H1 (cell line): ENCODE data around the gene RIPK4. TPM values are rescaled to one million over a fixed set of nuclear protein-coding genes. Genes with fewer than 3 reads are reported as not detected.

ENCODE experiments used
- CTCF ChIA-PET: fragments of 300-600 bp; sonication (Branson Sonifier 250); formaldehyde crosslinking; loops from one replicate; lab custom pipeline; 2021; ENCODE audit not compliant: partially characterized antibody; lab: Charles Lee
- POLR2A ChIA-PET: fragments of 300-600 bp; sonication (Branson Sonifier 250); formaldehyde crosslinking; loops from one replicate; lab custom pipeline; 2021; ENCODE audit warnings: inconsistent platforms; ENCODE audit not compliant: partially characterized antibody; lab: Charles Lee
- DNase-seq, 2 experiments: peaks; one replicate each; pipeline versions ENCODE4 v3.0.0 to v3.0.0-alpha.2; 2010 to 2022; ENCODE audit warnings: low spot score in 2 of 2, low read depth in 1 of 2, mixed read lengths in 1 of 2
- FAIRE-seq: peaks from 2 replicates; lab custom pipeline; 2011; peaks lifted over from hg19 to GRCh38; lab: Jason Lieb, UNC
- H2AFZ ChIP-seq: 2 replicates; pipeline ENCODE4 v1.8.1; 2012; ENCODE audit warnings: low read length, inconsistent platforms
- H2AK5ac ChIP-seq: 2 replicates; pipeline ENCODE4 v1.6.1; 2013; ENCODE audit warnings: low read depth, low read length
- H2BK120ac ChIP-seq: replicated peaks from 2 replicates; pipeline ENCODE3; 2013; ENCODE audit warnings: low read depth, low read length, inconsistent platforms
- H2BK12ac ChIP-seq: 2 replicates; pipeline ENCODE4 v1.6.1; 2013; ENCODE audit warnings: low read depth, low read length
- H2BK15ac ChIP-seq: 2 replicates; pipeline ENCODE4 v1.6.1; 2013; ENCODE audit warnings: low read length
- H2BK20ac ChIP-seq: 2 replicates; pipeline ENCODE4 v1.6.1; 2013; ENCODE audit warnings: low read length
- H2BK5ac ChIP-seq: 2 replicates; pipeline ENCODE4 v1.6.1; 2013; ENCODE audit warnings: low read depth, low read length
- H3K14ac ChIP-seq: 2 replicates; pipeline ENCODE4 v1.6.1; 2013; ENCODE audit warnings: inconsistent platforms; ENCODE audit not compliant: insufficient read length
- H3K18ac ChIP-seq: 2 replicates; pipeline ENCODE4 v1.6.1; 2013; ENCODE audit warnings: low read length; ENCODE audit errors: extremely low read depth
- H3K23ac ChIP-seq: 2 replicates; pipeline ENCODE4 v1.6.1; 2013; ENCODE audit warnings: inconsistent platforms; ENCODE audit not compliant: insufficient read length
- H3K23me2 ChIP-seq: 2 replicates; pipeline ENCODE4 v1.6.1; 2013; ENCODE audit warnings: low read depth, low read length
- H3K27ac ChIP-seq: 2 replicates; pipeline ENCODE4 v1.6.1; 2011; ENCODE audit warnings: low read depth, low read length, inconsistent platforms
- H3K27me3 ChIP-seq, 4 experiments: replicated peaks in 1 of 4; 1 replicate in 1 of 4; 2 replicates in 3 of 4; pipeline versions ENCODE4 v1.6.1 to v1.8.1; 2011 to 2013; ENCODE audit warnings: low read length in 3 of 4, mild to moderate bottlenecking in 3 of 4, inconsistent platforms in 2 of 4, mixed read lengths in 2 of 4, moderate library complexity in 1 of 4; ENCODE audit not compliant: control insufficient read depth in 3 of 4, insufficient read depth in 3 of 4; ENCODE audit errors: extremely low read depth in 1 of 4
- H3K36me3 ChIP-seq, 4 experiments: 2 replicates each; pipeline versions ENCODE4 v1.6.1 to v1.8.1; 2011 to 2013; ENCODE audit warnings: mild to moderate bottlenecking in 4 of 4, low read length in 3 of 4, moderate library complexity in 2 of 4, control low read depth in 1 of 4, inconsistent platforms in 1 of 4; ENCODE audit not compliant: insufficient read depth in 4 of 4, control insufficient read depth in 2 of 4
- H3K4ac ChIP-seq: replicated peaks from 2 replicates; pipeline ENCODE3; 2013; ENCODE audit warnings: low read length, low read depth, mixed read lengths, inconsistent platforms; ENCODE audit not compliant: insufficient read length
- H3K4me1 ChIP-seq, 4 experiments: replicated peaks in 1 of 4; 1 replicate in 1 of 4; 2 replicates in 3 of 4; pipeline versions ENCODE4 v1.6.1 to v1.8.1; 2011 to 2013; ENCODE audit warnings: low read length in 3 of 4, inconsistent platforms in 2 of 4, mixed read lengths in 1 of 4; ENCODE audit not compliant: insufficient read depth in 4 of 4, control insufficient read depth in 3 of 4
- H3K4me2 ChIP-seq, 2 experiments: 2 replicates each; pipeline versions ENCODE4 v1.6.1 to v1.8.1; 2011 to 2013; ENCODE audit warnings: low read depth in 2 of 2, low read length in 2 of 2, control low read depth in 1 of 2, inconsistent platforms in 1 of 2, mild to moderate bottlenecking in 1 of 2; ENCODE audit not compliant: insufficient read depth in 1 of 2
- H3K4me3 ChIP-seq, 4 experiments: fragments of 200-600, 300-600 bp in 1 of 4; sonication (generic), shearing (Covaris generic), sonication (Bioruptor Twin) in 1 of 4; 2 replicates each; pipeline versions ENCODE4 v1.5.1 to v1.8.1; 2011 to 2016; ENCODE audit warnings: low read length in 4 of 4, low read depth in 3 of 4, control low read depth in 2 of 4, inconsistent platforms in 2 of 4, mild to moderate bottlenecking in 2 of 4, mixed read lengths in 1 of 4, moderate library complexity in 1 of 4; ENCODE audit not compliant: insufficient read depth in 2 of 4; ENCODE audit errors: extremely low read depth in 1 of 4
- H3K56ac ChIP-seq: replicated peaks from 2 replicates; pipeline ENCODE3; 2013; ENCODE audit warnings: low read depth, mild to moderate bottlenecking, mixed read lengths, low read length, inconsistent platforms; ENCODE audit not compliant: insufficient read length
- H3K79me1 ChIP-seq: 2 replicates; pipeline ENCODE4 v1.6.1; 2013; ENCODE audit warnings: low read depth, low read length, control low read depth
- H3K79me2 ChIP-seq, 2 experiments: 2 replicates each; pipeline versions ENCODE4 v1.6.1 to v1.8.1; 2012 to 2013; ENCODE audit warnings: low read length in 2 of 2, mild to moderate bottlenecking in 2 of 2, inconsistent platforms in 1 of 2; ENCODE audit not compliant: insufficient read depth in 2 of 2, control insufficient read depth in 1 of 2
- H3K9ac ChIP-seq, 4 experiments: replicated peaks in 1 of 4; 1 replicate in 1 of 4; 2 replicates in 3 of 4; pipeline versions ENCODE4 v1.6.1 to v1.8.1; 2011 to 2013; ENCODE audit warnings: low read depth in 3 of 4, low read length in 3 of 4, control low read depth in 2 of 4, mild to moderate bottlenecking in 2 of 4, moderate library complexity in 2 of 4, inconsistent platforms in 1 of 4; ENCODE audit errors: extremely low read depth in 1 of 4
- H3K9me3 ChIP-seq, 2 experiments: 2 replicates each; pipeline versions ENCODE4 v1.6.1 to v1.8.1; 2012 to 2013; ENCODE audit warnings: mild to moderate bottlenecking in 2 of 2, moderate library complexity in 2 of 2, control low read depth in 1 of 2, inconsistent platforms in 1 of 2, low read depth in 1 of 2, low read length in 1 of 2, mixed read lengths in 1 of 2; ENCODE audit not compliant: insufficient read depth in 2 of 2
- H4K20me1 ChIP-seq, 2 experiments: replicated peaks in 1 of 2; 2 replicates each; pipeline versions ENCODE3 to v1.8.1; 2011 to 2013; ENCODE audit warnings: inconsistent platforms in 2 of 2, low read length in 2 of 2, mild to moderate bottlenecking in 1 of 2; ENCODE audit not compliant: insufficient read depth in 2 of 2, control insufficient read depth in 1 of 2
- H4K5ac ChIP-seq: 2 replicates; pipeline ENCODE4 v1.6.1; 2013; ENCODE audit warnings: low read length, low read depth, mixed read lengths, inconsistent platforms; ENCODE audit not compliant: insufficient read length
- H4K8ac ChIP-seq: 2 replicates; pipeline ENCODE4 v1.8.0; 2013; ENCODE audit warnings: mild to moderate bottlenecking, moderate library complexity, low read length, inconsistent platforms; ENCODE audit not compliant: insufficient read depth; ENCODE audit errors: extremely low read depth
- H4K91ac ChIP-seq: replicated peaks from 2 replicates; pipeline ENCODE3; 2013; ENCODE audit warnings: low read length, mixed read lengths, inconsistent platforms; ENCODE audit not compliant: insufficient read length
- BCL11A ChIP-seq, 2 experiments: IDR thresholded peaks; one replicate each; pipeline ENCODE4 v1.6.1; 2011; ENCODE audit warnings: low read depth in 2 of 2, low read length in 2 of 2, mild to moderate bottlenecking in 2 of 2
- CEBPB ChIP-seq: IDR thresholded peaks from 2 replicates; pipeline ENCODE4 v1.6.1; 2012; ENCODE audit warnings: low read depth, low read length
- CHD2 ChIP-seq: IDR thresholded peaks from 2 replicates; pipeline ENCODE4 v1.6.1; 2012; ENCODE audit warnings: low read length, improper control_type of control experiment
- EGR1 ChIP-seq: IDR thresholded peaks from 2 replicates; pipeline ENCODE4 v1.6.1; 2011; ENCODE audit warnings: low read depth, low read length, borderline replicate concordance
- FOSL1 ChIP-seq: IDR thresholded peaks from 2 replicates; pipeline ENCODE4 v1.6.1; 2011; ENCODE audit warnings: mild to moderate bottlenecking, low read depth, low read length, moderate library complexity; ENCODE audit not compliant: insufficient read depth
- JUND ChIP-seq: IDR thresholded peaks from 2 replicates; pipeline ENCODE4 v1.6.1; 2011; ENCODE audit warnings: mild to moderate bottlenecking, improper control_type of control experiment, low read length
- NANOG ChIP-seq: IDR thresholded peaks from 2 replicates; pipeline ENCODE4 v1.6.1; 2011; ENCODE audit warnings: low read length, low read depth, mild to moderate bottlenecking, inconsistent platforms; ENCODE audit not compliant: insufficient read depth, poor library complexity, severe bottlenecking
- POU5F1 ChIP-seq: IDR thresholded peaks from 2 replicates; pipeline ENCODE4 v1.6.1; 2011; ENCODE audit warnings: low read depth, mild to moderate bottlenecking, low read length, moderate library complexity
- RBBP5 ChIP-seq: IDR thresholded peaks from 2 replicates; pipeline ENCODE4 v1.7.1; 2012; ENCODE audit warnings: low read depth, mild to moderate bottlenecking, inconsistent platforms, low read length, moderate library complexity, borderline replicate concordance
- SIN3A ChIP-seq, 2 experiments: IDR thresholded peaks in 1 of 2; conservative IDR thresholded peaks in 1 of 2; 2 replicates each; pipeline ENCODE4 v1.6.1; 2011 to 2012; ENCODE audit warnings: low read length in 2 of 2, improper control_type of control experiment in 1 of 2, low read depth in 1 of 2, mild to moderate bottlenecking in 1 of 2
- SIX5 ChIP-seq: IDR thresholded peaks from 2 replicates; pipeline ENCODE4 v1.6.1; 2011; ENCODE audit warnings: mild to moderate bottlenecking, low read depth, low read length
- SP4 ChIP-seq: IDR thresholded peaks from 2 replicates; pipeline ENCODE4 v1.6.1; 2012; ENCODE audit warnings: low read length, inconsistent platforms
- TCF12 ChIP-seq: IDR thresholded peaks from 2 replicates; pipeline ENCODE4 v1.6.1; 2011; ENCODE audit warnings: low read depth, mild to moderate bottlenecking, low read length
- TEAD4 ChIP-seq: IDR thresholded peaks from 2 replicates; pipeline ENCODE4 v1.6.1; 2012; ENCODE audit warnings: low read depth, low read length, inconsistent platforms, mixed read lengths
- ZNF274 ChIP-seq: IDR thresholded peaks from 2 replicates; pipeline ENCODE4 v1.7.0; 2012; ENCODE audit warnings: low read length, borderline replicate concordance; ENCODE audit errors: extremely low read depth
- WGBS, 2 experiments: shearing (Covaris generic) in 1 of 2; methylation state at CpG; one replicate each; pipeline versions ENCODE4 v1.1.6 to v1.1.7; 2013 to 2015; ENCODE audit warnings: low lambda C conversion rate in 2 of 2, mixed read lengths in 2 of 2, inconsistent platforms in 1 of 2, low coverage in 1 of 2, missing lambda C conversion rate in 1 of 2; ENCODE audit not compliant: insufficient replicate concordance in 2 of 2, insufficient coverage in 1 of 2, insufficient read length in 1 of 2; ENCODE audit errors: extremely low coverage in 1 of 2, missing lambda C conversion rate in 1 of 2; 5-methylcytosine and 5-hydroxymethylcytosine counted together
- polyA plus RNA-seq, 7 experiments: library from polyadenylated mRNA; depleted of rRNA in 3 of 7; stranded (reverse) in 5 of 7; unstranded in 2 of 7; fragments of >200 nt in 5 of 7; fragments of 200-250 nt in 2 of 7; gene quantifications; 1 replicate in 5 of 7; 2 replicates in 1 of 7; 4 replicates in 1 of 7; pipeline versions ENCODE4 v1.2.1 to v1.2.3, GENCODE V29; 2011 to 2013; ENCODE audit warnings: missing spikeins in 2 of 7, mixed read lengths in 2 of 7
- total RNA-seq: library from RNA; stranded (reverse); fragmentation: NEBNext Ultra II Directional; extraction: Animal tissue kit (Norgen Biotek cat#: 25700); gene quantifications from 2 replicates; pipeline ENCODE4 v1.2.1, GENCODE V29; 2021

Gene RIPK4
- total and polyA plus RNA-seq, 2 of the 8 experiments (the other 6 are each of a cell fraction or from before 2014, with no cell fraction given): 2.7 to 5.6 TPM

- WGBS, 2 experiments: 85% methylated on average over 15 of the region's 15 CpGs; no CpG with 5 or more reads in 1 of the 2 experiments
- no peak overlapping the region for H4K8ac ChIP-seq
- H3K79me2 ChIP-seq: no peaks in the 10 kb centered on the region
- H4K20me1 ChIP-seq: no peaks in the 10 kb centered on the region
- H3K9me3 ChIP-seq: no peaks in the 10 kb centered on the region
- H3K23ac ChIP-seq: no peak overlapping the region
- H3K9ac ChIP-seq: no peak overlapping the region
- H3K4ac ChIP-seq: no peak overlapping the region
- H4K91ac ChIP-seq: no peak overlapping the region
- FAIRE-seq: no peak
- no peak overlapping the region for H3K4me2 ChIP-seq
- no peak overlapping the region for H2BK120ac ChIP-seq
- CTCF ChIA-PET: interaction anchor here (1.0 to 2.5 kb wide), 4 partner anchors 9 to 175 kb away, joined by 3 to 12 read pairs (median 6); no protein-coding TSS in a partner anchor
- POLR2A ChIA-PET: no interaction called here
- H3K36me3 ChIP-seq: no peaks in the 10 kb centered on the region
- DNase-seq: no peak
- H3K23me2 ChIP-seq: no peaks in the 10 kb centered on the region
- peaks cover 0 to under 1% (median 0%) of the 10 kb centered on the region in 4 experiments; a peak in 2 of 7 replicates for H3K4me1 ChIP-seq
- no peaks in the 10 kb centered on the region for H3K79me1 ChIP-seq
- no peak overlapping the region for H3K14ac ChIP-seq
- H3K56ac ChIP-seq: no peak overlapping the region
- no peak overlapping the region for H2AK5ac ChIP-seq
- no peak overlapping the region for H2AFZ ChIP-seq
- H4K5ac ChIP-seq: no peak overlapping the region
- H3K18ac ChIP-seq: no peak overlapping the region
- H3K27me3 ChIP-seq: no peaks in the 10 kb centered on the region
- H2BK15ac ChIP-seq: no peak overlapping the region
- no peak overlapping the region for H3K27ac ChIP-seq
- H2BK5ac ChIP-seq: no peak overlapping the region
- no peak overlapping the region for H2BK12ac ChIP-seq
- H2BK20ac ChIP-seq: no peak overlapping the region
- H3K4me3 ChIP-seq: no peak overlapping the region
- TF ChIP-seq ZNF274 (no peak), FOSL1 (no peak), SIN3A (conservative IDR thresholded peaks at IDR 0.05 in 1 of 2, IDR thresholded peaks at IDR 0.05 in 1 of 2; ENCODE audit: low read depth in 1 of 2, low read length in 2 of 2) (no peak), SP4 (no peak), NANOG (no peak), TCF12 (no peak), CEBPB (no peak), SIX5 (no peak), POU5F1 (no peak), RBBP5 (no peak), EGR1 (no peak), BCL11A (IDR thresholded peaks at IDR 0.05; ENCODE audit: low read depth in 2 of 2, low read length in 2 of 2) (no peak), CHD2 (no peak), JUND (no peak), TEAD4 (no peak)
Observed at GRCh38 chr21:41784456-41785102, 17.7 kb upstream of the RIPK4 start.
